ENCODE data around the gene UROC1. TPM values are rescaled to one million over a fixed set of nuclear protein-coding genes. Genes with fewer than 3 reads are reported as not detected.
"Not testable (repeated sequence)": the region's sequence is repeated elsewhere in the genome, so short reads cannot be mapped to it uniquely, and the experiment has no call there.

Gene UROC1
- total RNA-seq, 3 donors from 2014 or later: not detected

- intact Hi-C loops (cut with DNase I; ENCODE audit: low total_unique reads): no loop called here
- Histone ChIP-seq H3K4me1 (no peaks in the 10 kb centered on the region), H3K4me3 (no peak overlapping the region), H3K27me3 (peaks cover 0 to 14% of the 10 kb centered on the region in 2 donors), H3K27ac (no peak overlapping the region), H3K9me3 (no peaks in the 10 kb centered on the region), H3K36me3 (no peaks in the 10 kb centered on the region)
- DNase-seq (ENCODE audit: low spot score in 2 of 2): no peak
- TF ChIP-seq CTCF (IDR thresholded peaks at IDR 0.05) (no peak), POLR2AphosphoS5 (IDR thresholded peaks at IDR 0.05) (no peak), POLR2A (IDR thresholded peaks at IDR 0.05) (no peak)
These were observed 18.1 kb upstream of the UROC1 start for GRCh38 chr3:126535636-126536035.

GRCh38 chr3:126534716-126535115, 17.1 kb upstream of the UROC1 start:
- H3K27ac ChIP-seq; DNase-seq (ENCODE audit: low spot score in 2 of 2); H3K36me3 ChIP-seq; H3K4me1 ChIP-seq; H3K9me3 ChIP-seq; H3K4me3 ChIP-seq; intact Hi-C loops (cut with DNase I; ENCODE audit: low total_unique reads): not testable (repeated sequence)
- peaks cover 0 to 14% of the 10 kb centered on the region in 2 donors for H3K27me3 ChIP-seq

- no peak overlapping the region for H3K27ac ChIP-seq
- no peak for DNase-seq (ENCODE audit: low spot score in 2 of 2)
- peaks cover 0 to 14% of the 10 kb centered on the region in 2 donors for H3K27me3 ChIP-seq
- intact Hi-C loops (cut with DNase I; ENCODE audit: low total_unique reads): no loop called here
- H3K4me1 ChIP-seq: no peaks in the 10 kb centered on the region
- H3K9me3 ChIP-seq: no peaks in the 10 kb centered on the region
- no peak overlapping the region for H3K4me3 ChIP-seq
- H3K36me3 ChIP-seq: no peaks in the 10 kb centered on the region
- no peak for TF ChIP-seq CTCF (IDR thresholded peaks at IDR 0.05)
- no peak for TF ChIP-seq POLR2AphosphoS5 (IDR thresholded peaks at IDR 0.05)
- TF ChIP-seq POLR2A (IDR thresholded peaks at IDR 0.05): no peak
These were observed 15.9 kb upstream of the UROC1 start for GRCh38 chr3:126533506-126533905.

GRCh38 chr3:126531051-126531330, 13.4 kb upstream of the UROC1 start:
- peaks cover 0 to 8% of the 10 kb centered on the region in 2 donors for H3K27me3 ChIP-seq
- no peaks in the 10 kb centered on the region for H3K36me3 ChIP-seq
- no peak for DNase-seq (ENCODE audit: low spot score in 2 of 2)
- intact Hi-C loops (cut with DNase I; ENCODE audit: low total_unique reads): no loop called here
- H3K4me3 ChIP-seq: no peak overlapping the region
- H3K9me3 ChIP-seq: no peaks in the 10 kb centered on the region
- no peaks in the 10 kb centered on the region for H3K4me1 ChIP-seq
- no peak for TF ChIP-seq POLR2A (IDR thresholded peaks at IDR 0.05)
- no peak for TF ChIP-seq POLR2AphosphoS5 (IDR thresholded peaks at IDR 0.05)
- no peak overlapping the region for H3K27ac ChIP-seq

- intact Hi-C loops (cut with DNase I; ENCODE audit: low total_unique reads): no loop called here
- no peaks in the 10 kb centered on the region for H3K36me3 ChIP-seq
- no peak overlapping the region for H3K27ac ChIP-seq
- DNase-seq (ENCODE audit: low spot score in 2 of 2): no peak
- H3K4me3 ChIP-seq: no peak overlapping the region
- H3K9me3 ChIP-seq: no peaks in the 10 kb centered on the region
- TF ChIP-seq POLR2AphosphoS5 (IDR thresholded peaks at IDR 0.05): no peak
- no peak for TF ChIP-seq POLR2A (IDR thresholded peaks at IDR 0.05)
- TF ChIP-seq CTCF (IDR thresholded peaks at IDR 0.05): no peak
- H3K4me1 ChIP-seq: no peaks in the 10 kb centered on the region
- peaks cover 0 to 4% of the 10 kb centered on the region in 2 donors for H3K27me3 ChIP-seq
These were observed 12.8 kb upstream of the UROC1 start for GRCh38 chr3:126530171-126531050.

- no peak for DNase-seq (ENCODE audit: low spot score in 2 of 2)
- no peak overlapping the region for H3K27ac ChIP-seq
- no peaks in the 10 kb centered on the region for H3K9me3 ChIP-seq
- no peaks in the 10 kb centered on the region for H3K4me1 ChIP-seq
- H3K4me3 ChIP-seq: no peak overlapping the region
- TF ChIP-seq CTCF (IDR thresholded peaks at IDR 0.05) (no peak), POLR2AphosphoS5 (IDR thresholded peaks at IDR 0.05) (no peak), POLR2A (IDR thresholded peaks at IDR 0.05) (no peak)
- peaks cover 0 to 7% of the 10 kb centered on the region in 2 donors for H3K27me3 ChIP-seq
- no peaks in the 10 kb centered on the region for H3K36me3 ChIP-seq
- intact Hi-C loops (cut with DNase I; ENCODE audit: low total_unique reads): no loop called here
These were observed 12.1 kb upstream of the UROC1 start for GRCh38 chr3:126529585-126530170.

All from breast epithelium (tissue), 4 donors.